OCI-LY7 (cell line): ENCODE data around the gene KIFC1. TPM values are rescaled to one million over a fixed set of nuclear protein-coding genes. Genes with fewer than 3 reads are reported as not detected.

Experiments used
- BruUV-seq: library from RNA; stranded (reverse); fragments of 400-500 nt; replicated peaks from 2 replicates; lab custom pipeline; 2021; lab: Mats Ljungman, UMichigan
- CTCF ChIA-PET: fragments of 300-600 bp; sonication (Branson Sonifier 250); formaldehyde crosslinking; loops from one replicate; lab custom pipeline; 2022; ENCODE audit warnings: antibody characterized with exemption; ENCODE audit not compliant: unreplicated experiment; lab: Charles Lee
- POLR2A ChIA-PET: fragments of 300-600 bp; sonication (Branson Sonifier 250); formaldehyde crosslinking; loops from one replicate; lab custom pipeline; 2022; ENCODE audit warnings: antibody characterized with exemption; lab: Charles Lee
- DNase-seq: peaks from one replicate; pipeline ENCODE4 v3.0.0-alpha.2; 2015; ENCODE audit warnings: low spot score
- H2AFZ ChIP-seq: fragments of 200-600 bp; sonication (generic), shearing (Covaris generic); 2 replicates; pipeline ENCODE4 v1.6.1; 2014; ENCODE audit warnings: mild to moderate bottlenecking, antibody characterized with exemption, low read length, moderate library complexity
- H3K27ac ChIP-seq: fragments of 200-600 bp; sonication (generic); 2 replicates; pipeline ENCODE4 v1.5.1; 2014; ENCODE audit warnings: mixed run types, low read depth, mild to moderate bottlenecking, moderate library complexity, low read length, inconsistent platforms; ENCODE audit not compliant: poor library complexity, severe bottlenecking
- H3K36me3 ChIP-seq: fragments of 200-600 bp; sonication (generic); 2 replicates; pipeline ENCODE4 v1.6.1; 2014; ENCODE audit warnings: mild to moderate bottlenecking, antibody characterized with exemption, low read length, moderate library complexity, mixed read lengths; ENCODE audit not compliant: insufficient read depth
- H3K4me1 ChIP-seq: fragments of 200-600 bp; sonication (generic); 2 replicates; pipeline ENCODE4 v1.5.1; 2014; ENCODE audit warnings: mild to moderate bottlenecking, low read length; ENCODE audit not compliant: insufficient read depth, poor library complexity, severe bottlenecking
- H3K4me2 ChIP-seq: fragments of 200-600 bp; sonication (generic); 2 replicates; pipeline ENCODE4 v1.6.1; 2014; ENCODE audit warnings: mild to moderate bottlenecking, low read length
- H3K4me3 ChIP-seq: fragments of 200-600 bp; sonication (generic); 2 replicates; pipeline ENCODE4 v1.5.1; 2014; ENCODE audit warnings: mild to moderate bottlenecking, low read depth, low read length; ENCODE audit not compliant: poor library complexity, severe bottlenecking
- H3K79me2 ChIP-seq: fragments of 200-600 bp; sonication (generic); 2 replicates; pipeline ENCODE4 v1.6.1; 2016; ENCODE audit warnings: low read depth, mild to moderate bottlenecking, low read length, moderate library complexity, mixed read lengths; ENCODE audit not compliant: insufficient read depth
- H3K9me2 ChIP-seq: fragments of 200-600 bp; sonication (generic); 2 replicates; pipeline ENCODE4 v1.6.1; 2016; ENCODE audit warnings: mild to moderate bottlenecking, low read length, mixed read lengths; ENCODE audit not compliant: insufficient read depth
- H3K9me3 ChIP-seq: fragments of 200-600 bp; sonication (generic); 2 replicates; pipeline ENCODE4 v1.6.1; 2014; ENCODE audit warnings: mild to moderate bottlenecking, mixed run types, low read length, mixed read lengths
- H4K20me1 ChIP-seq: fragments of 200-600 bp; sonication (generic); 2 replicates; pipeline ENCODE4 v1.6.1; 2014; ENCODE audit warnings: mild to moderate bottlenecking, antibody characterized with exemption, low read length, moderate library complexity, mixed read lengths; ENCODE audit not compliant: insufficient read depth
- CTCF ChIP-seq: fragments of 200-600 bp; sonication (generic); conservative IDR thresholded peaks from 2 replicates; pipeline ENCODE4 v1.5.1; 2014; ENCODE audit warnings: mild to moderate bottlenecking, antibody characterized with exemption, low read length, moderate library complexity, mixed read lengths
- EZH2phosphoT487 ChIP-seq: fragments of 200-600 bp; sonication (generic); IDR thresholded peaks from 2 replicates; pipeline ENCODE4 v1.6.1; 2018; ENCODE audit warnings: low read depth, borderline replicate concordance, mild to moderate bottlenecking, mixed run types, antibody characterized with exemption, low read length, moderate library complexity, mixed read lengths
- intact Hi-C: fragments of 100-400 bp; cut with micrococcal nuclease; formaldehyde crosslinking; loops from one replicate; pipeline ENCODE4 v1.10.0; 2022; ENCODE audit not compliant: unreplicated experiment
- total RNA-seq, 2 experiments: library from RNA; depleted of rRNA in 1 of 2; stranded (reverse); fragments of >200 nt in 1 of 2; shearing (Covaris generic) in 1 of 2; gene quantifications; 2 replicates each; pipeline ENCODE4 v1.2.3, GENCODE V29; 2014 to 2022

KIFC1 gene
- total RNA-seq, 2 experiments from 2014 or later = 138 to 167 TPM

GRCh38 chr6:33417128-33417902, 25.7 kb downstream of the KIFC1 start:
- Histone ChIP-seq H3K9me3 (no peaks in the 10 kb centered on the region), H3K4me3 (peak overlapping the region; percentile 77), H4K20me1 (peaks cover 6% of the 10 kb centered on the region; the same call in 1 of the 2 replicates), H3K9me2 (no peaks in the 10 kb centered on the region), H3K36me3 (peaks cover 40% of the 10 kb centered on the region), H3K4me1 (peaks cover 58% of the 10 kb centered on the region), H3K27ac (peak overlapping the region; percentile 52), H3K79me2 (peaks cover 21% of the 10 kb centered on the region; the same call in 1 of the 2 replicates), H2AFZ (peak overlapping the region; percentile 35; the same call in 1 of the 2 replicates), H3K4me2 (peak overlapping the region; percentile 98)
- CTCF ChIA-PET = no interaction called here
- DNase-seq = no peak
- TF ChIP-seq EZH2phosphoT487 (no peak), CTCF (no peak)
- intact Hi-C loops = loop anchor here (10.0 kb wide), 1 partner anchor 213 kb away; the partner anchor contains the start of genes HSD17B8, RING1, RXRB and SLC39A7
- BruUV-seq = no TSS peak
- POLR2A ChIA-PET = interaction anchor here (0.6 to 1.6 kb wide), 2 partner anchors 12 to 85 kb away, joined by 3 to 4 read pairs; no protein-coding TSS in a partner anchor

- intact Hi-C loops = loop anchor here (1.0 to 10.0 kb wide), 4 partner anchors 13 to 213 kb away; partner anchors contain the start of genes HSD17B8, KIFC1, RING1 and RXRB
- Histone ChIP-seq H2AFZ (peak within 1 kb of the TSS; percentile 71; the same call in 1 of the 2 replicates), H3K4me2 (peak within 1 kb of the TSS; percentile 98), H3K9me2 (no peaks in the 10 kb centered on the region), H3K27ac (peak within 1 kb of the TSS; percentile 76), H3K36me3 (peaks cover 34% of the 10 kb centered on the region), H4K20me1 (peaks cover 6% of the 10 kb centered on the region; the same call in 1 of the 2 replicates), H3K4me1 (peaks cover 56% of the 10 kb centered on the region), H3K4me3 (peak within 1 kb of the TSS; percentile 77), H3K9me3 (no peaks in the 10 kb centered on the region), H3K79me2 (peaks cover 21% of the 10 kb centered on the region; the same call in 1 of the 2 replicates)
- TF ChIP-seq EZH2phosphoT487 (no peak), CTCF (peak; percentile 80)
- ChIA-PET CTCF (interaction anchor here (0.6 to 1.4 kb wide), 3 partner anchors 13 to 100 kb away, joined by 3 to 4 read pairs (median 3); partner anchors contain the start of gene ZBTB22), POLR2A (interaction anchor here (0.6 to 1.6 kb wide), 6 partner anchors 11 to 141 kb away, joined by 3 to 4 read pairs (median 4); partner anchors contain the start of genes B3GALT4 and ZBTB22)
- peak; percentile 100 for DNase-seq
- no TSS peak for BruUV-seq
Observed at GRCh38 chr6:33417903-33418689, 26.5 kb downstream of the KIFC1 start, which contains the start of gene CUTA. Gene CUTA (minus strand): TSS chr6:33418107. CDS start chr6:33418000, 107 bp downstream.
